ENCODE results near the gene FBXL19. TPM values are rescaled to one million over a fixed set of nuclear protein-coding genes. Genes with fewer than 3 reads are reported as not detected.

The FBXL19 gene
- polyA plus RNA-seq, 1 of the 3 experiments (the other 2 are of a cell fraction) = 20.6 TPM

- DNase-seq = no peak
- peaks cover 19% of the 10 kb centered on the region; the same call in 1 of the 2 replicates for H3K79me2 ChIP-seq (ENCODE audit: insufficient read depth)
- H3K4me3 ChIP-seq (ENCODE audit: low read depth in 2 of 2, low read length in 1 of 2) = no peak overlapping the region
- H3K9me3 ChIP-seq = no peaks in the 10 kb centered on the region
- no CpG with 5 or more reads among the region's 4 CpGs for WGBS (ENCODE audit: low lambda C conversion rate)
- no peak overlapping the region for H2AFZ ChIP-seq (ENCODE audit: low read depth)
- POLR2A ChIA-PET = interaction anchor here (0.9 to 1.9 kb wide), 7 partner anchors 7 to 518 kb away, joined by 4 to 5 read pairs (median 4); partner anchors contain the start of genes FUS and SETD1A
- CTCF ChIA-PET = interaction anchor here (0.6 to 4.8 kb wide), 22 partner anchors 10 to 195 kb away, joined by 3 to 45 read pairs (median 4); partner anchors contain the start of genes CTF1, FBXL19, ORAI3 and PHKG2
- no peak for TF ChIP-seq MXI1 (IDR thresholded peaks at IDR 0.05; ENCODE audit: low read depth, low read length)
- no peak for TF ChIP-seq FOXJ3 (CRISPR knock-in tag; IDR thresholded peaks at IDR 0.05)
- TF ChIP-seq RCOR1 (IDR thresholded peaks at IDR 0.05; ENCODE audit: low read length) = no peak
- no peak for TF ChIP-seq TAF1 (IDR thresholded peaks at IDR 0.05; ENCODE audit: borderline replicate concordance, low read depth, low read length)
- TF ChIP-seq MEF2A (IDR thresholded peaks at IDR 0.05; ENCODE audit: borderline replicate concordance, low read depth) = no peak
- no peak for TF ChIP-seq RAD21 (IDR thresholded peaks at IDR 0.05; ENCODE audit: low read length)
- no peak for TF ChIP-seq TCF12 (IDR thresholded peaks at IDR 0.05)
- TF ChIP-seq, protein P1, sequence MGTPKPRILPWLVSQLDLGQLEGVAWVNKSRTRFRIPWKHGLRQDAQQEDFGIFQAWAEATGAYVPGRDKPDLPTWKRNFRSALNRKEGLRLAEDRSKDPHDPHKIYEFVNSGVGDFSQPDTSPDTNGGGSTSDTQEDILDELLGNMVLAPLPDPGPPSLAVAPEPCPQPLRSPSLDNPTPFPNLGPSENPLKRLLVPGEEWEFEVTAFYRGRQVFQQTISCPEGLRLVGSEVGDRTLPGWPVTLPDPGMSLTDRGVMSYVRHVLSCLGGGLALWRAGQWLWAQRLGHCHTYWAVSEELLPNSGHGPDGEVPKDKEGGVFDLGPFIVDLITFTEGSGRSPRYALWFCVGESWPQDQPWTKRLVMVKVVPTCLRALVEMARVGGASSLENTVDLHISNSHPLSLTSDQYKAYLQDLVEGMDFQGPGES (IDR thresholded peaks at IDR 0.05; ENCODE audit: low read depth, low read length) = no peak
- TF ChIP-seq SMC3 (IDR thresholded peaks at IDR 0.05; ENCODE audit: low read depth, low read length) = no peak
- TF ChIP-seq NRF1 (IDR thresholded peaks at IDR 0.05; ENCODE audit: low read depth, low read length) = no peak
- no peak for TF ChIP-seq RXRA (IDR thresholded peaks at IDR 0.05; ENCODE audit: borderline replicate concordance, low read depth)
- no peak for TF ChIP-seq YY1 (IDR thresholded peaks at IDR 0.05; ENCODE audit: low read depth)
- H3F3A ChIP-seq (replicated peaks; ENCODE audit: insufficient read depth) = peaks cover 18% of the 10 kb centered on the region
- H3K27ac ChIP-seq (ENCODE audit: low read depth in 2 of 2, low read length in 1 of 2) = no peak overlapping the region; a peak in 1 of 4 replicates
- H3K4me2 ChIP-seq = no peak overlapping the region
- peaks cover 27 to 32% of the 10 kb centered on the region in 2 experiments for H3K36me3 ChIP-seq (replicated peaks in 1 of 2; ENCODE audit: control insufficient read depth in 1 of 2, insufficient read depth in 2 of 2, low read length in 1 of 2)
- H3K9me2 ChIP-seq = no peaks in the 10 kb centered on the region
- 0 out of 2 replicates have a peak, but pooled peaks cover 4% of the 10 kb centered on the region for H4K20me1 ChIP-seq (ENCODE audit: insufficient read depth)
- no peaks in the 10 kb centered on the region for H3K27me3 ChIP-seq (ENCODE audit: insufficient read depth)
- H3K4me1 ChIP-seq (ENCODE audit: control insufficient read depth in 1 of 2, insufficient read depth in 2 of 2, low read depth in 1 of 2, low read length in 1 of 2) = peaks cover 0 to 7% of the 10 kb centered on the region in 2 experiments; a peak in 1 of 4 replicates
- no peak overlapping the region for H3K9ac ChIP-seq
Measured at GRCh38 chr16:30942426-30942806, 19.0 kb downstream of the FBXL19 start.

GRCh38 chr16:30944352-30944751 is 21.0 kb downstream of the FBXL19 start:
- H3K27ac ChIP-seq (ENCODE audit: low read depth in 2 of 2, low read length in 1 of 2) = no peak overlapping the region
- 0 out of 2 replicates have a peak, but pooled peaks cover 4% of the 10 kb centered on the region for H4K20me1 ChIP-seq (ENCODE audit: insufficient read depth)
- no peak overlapping the region for H3K4me3 ChIP-seq (ENCODE audit: low read depth in 2 of 2, low read length in 1 of 2)
- no peak for DNase-seq
- no peaks in the 10 kb centered on the region for H3K9me3 ChIP-seq
- CTCF ChIA-PET = interaction anchor here (0.7 to 1.5 kb wide), 2 partner anchors 9 to 100 kb away, joined by 3 to 9 read pairs; no protein-coding TSS in a partner anchor
- H3K36me3 ChIP-seq (replicated peaks in 1 of 2; ENCODE audit: control insufficient read depth in 1 of 2, insufficient read depth in 2 of 2, low read length in 1 of 2) = peaks cover 22 to 32% of the 10 kb centered on the region in 2 experiments
- H2AFZ ChIP-seq (ENCODE audit: low read depth) = no peak overlapping the region
- no peak overlapping the region for H3K4me2 ChIP-seq
- H3K27me3 ChIP-seq (ENCODE audit: insufficient read depth) = no peaks in the 10 kb centered on the region
- H3F3A ChIP-seq (replicated peaks; ENCODE audit: insufficient read depth) = peaks cover 18% of the 10 kb centered on the region
- H3K4me1 ChIP-seq (ENCODE audit: control insufficient read depth in 1 of 2, insufficient read depth in 2 of 2, low read depth in 1 of 2, low read length in 1 of 2) = peaks cover 0 to 11% of the 10 kb centered on the region in 2 experiments; a peak in 1 of 4 replicates
- no peaks in the 10 kb centered on the region for H3K9me2 ChIP-seq
- H3K79me2 ChIP-seq (ENCODE audit: insufficient read depth) = 0 out of 2 replicates have a peak, but pooled peaks cover 16% of the 10 kb centered on the region
- POLR2A ChIA-PET = no interaction called here
- H3K9ac ChIP-seq = no peak overlapping the region
- TF ChIP-seq MXI1 (IDR thresholded peaks at IDR 0.05; ENCODE audit: low read depth, low read length) (no peak), GABPA (IDR thresholded peaks at IDR 0.05; ENCODE audit: low read depth) (no peak), YY1 (IDR thresholded peaks at IDR 0.05; ENCODE audit: low read depth) (no peak), TEAD4 (IDR thresholded peaks at IDR 0.05; ENCODE audit: borderline replicate concordance, insufficient read depth) (no peak), ELF1 (IDR thresholded peaks at IDR 0.05) (no peak), NFIC (IDR thresholded peaks at IDR 0.05; ENCODE audit: borderline replicate concordance) (no peak), USF2 (IDR thresholded peaks at IDR 0.05; ENCODE audit: borderline replicate concordance, low read depth, low read length) (no peak), TAF1 (IDR thresholded peaks at IDR 0.05; ENCODE audit: borderline replicate concordance, low read depth, low read length) (no peak), GATA2 (CRISPR knock-in tag; IDR thresholded peaks at IDR 0.05) (no peak), RFX5 (IDR thresholded peaks at IDR 0.05; ENCODE audit: low read length) (no peak), RCOR1 (IDR thresholded peaks at IDR 0.05; ENCODE audit: low read length) (no peak), ZBTB33 (IDR thresholded peaks at IDR 0.05; ENCODE audit: borderline replicate concordance, low read depth) (no peak), FOXJ3 (CRISPR knock-in tag; IDR thresholded peaks at IDR 0.05) (no peak), EP300 (IDR thresholded peaks at IDR 0.05; ENCODE audit: borderline replicate concordance in 1 of 2, low read depth in 1 of 2, low read length in 1 of 2) (no peak)
- TF ChIP-seq, protein P2, sequence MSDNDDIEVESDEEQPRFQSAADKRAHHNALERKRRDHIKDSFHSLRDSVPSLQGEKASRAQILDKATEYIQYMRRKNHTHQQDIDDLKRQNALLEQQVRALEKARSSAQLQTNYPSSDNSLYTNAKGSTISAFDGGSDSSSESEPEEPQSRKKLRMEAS (IDR thresholded peaks at IDR 0.05; ENCODE audit: low read depth) = no peak
- TF ChIP-seq, protein P3, sequence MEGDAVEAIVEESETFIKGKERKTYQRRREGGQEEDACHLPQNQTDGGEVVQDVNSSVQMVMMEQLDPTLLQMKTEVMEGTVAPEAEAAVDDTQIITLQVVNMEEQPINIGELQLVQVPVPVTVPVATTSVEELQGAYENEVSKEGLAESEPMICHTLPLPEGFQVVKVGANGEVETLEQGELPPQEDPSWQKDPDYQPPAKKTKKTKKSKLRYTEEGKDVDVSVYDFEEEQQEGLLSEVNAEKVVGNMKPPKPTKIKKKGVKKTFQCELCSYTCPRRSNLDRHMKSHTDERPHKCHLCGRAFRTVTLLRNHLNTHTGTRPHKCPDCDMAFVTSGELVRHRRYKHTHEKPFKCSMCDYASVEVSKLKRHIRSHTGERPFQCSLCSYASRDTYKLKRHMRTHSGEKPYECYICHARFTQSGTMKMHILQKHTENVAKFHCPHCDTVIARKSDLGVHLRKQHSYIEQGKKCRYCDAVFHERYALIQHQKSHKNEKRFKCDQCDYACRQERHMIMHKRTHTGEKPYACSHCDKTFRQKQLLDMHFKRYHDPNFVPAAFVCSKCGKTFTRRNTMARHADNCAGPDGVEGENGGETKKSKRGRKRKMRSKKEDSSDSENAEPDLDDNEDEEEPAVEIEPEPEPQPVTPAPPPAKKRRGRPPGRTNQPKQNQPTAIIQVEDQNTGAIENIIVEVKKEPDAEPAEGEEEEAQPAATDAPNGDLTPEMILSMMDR (IDR thresholded peaks at IDR 0.05) = no peak
